ENCODE results near the gene ELN.

ELN gene

GRCh38 chr7:74025730-74026129, 2.2 kb upstream of the ELN start:
- no peak for DNase-seq (ENCODE audit: low read depth)
- peaks cover 51% of the 10 kb centered on the region for H3K4me1 ChIP-seq (ENCODE audit: control insufficient read depth, insufficient read depth, low read length)
- H3K27me3 ChIP-seq (replicated peaks; ENCODE audit: control insufficient read depth, insufficient read depth, low read length), result no peaks in the 10 kb centered on the region

GRCh38 chr7:74026406-74026902, 1.5 kb upstream of the ELN start:
- Histone ChIP-seq H3K9me3 (ENCODE audit: control insufficient read depth, low read length) (no peaks in the 10 kb centered on the region), H3K27me3 (replicated peaks; ENCODE audit: control insufficient read depth, insufficient read depth, low read length) (no peaks in the 10 kb centered on the region), H3K4me1 (ENCODE audit: control insufficient read depth, insufficient read depth, low read length) (peaks cover 59% of the 10 kb centered on the region), H3K36me3 (ENCODE audit: control insufficient read depth, insufficient read depth, low read length, severe bottlenecking) (no peaks in the 10 kb centered on the region), H3K9ac (ENCODE audit: low read length) (peak overlapping the region; percentile 35), H3K4me3 (ENCODE audit: low read length) (no peak overlapping the region)
- DNase-seq (ENCODE audit: low read depth), result no peak

More at GRCh38 chr7:74025730-74026129, 2.2 kb upstream of the ELN start:
- Histone ChIP-seq H3K9ac (ENCODE audit: low read length) (no peak overlapping the region), H3K36me3 (ENCODE audit: control insufficient read depth, insufficient read depth, low read length, severe bottlenecking) (no peaks in the 10 kb centered on the region), H3K4me3 (ENCODE audit: low read length) (no peak overlapping the region), H3K9me3 (ENCODE audit: control insufficient read depth, low read length) (no peaks in the 10 kb centered on the region)

- peak overlapping the region; percentile 71 for H3K9ac ChIP-seq (ENCODE audit: low read length)
- no peaks in the 10 kb centered on the region for H3K36me3 ChIP-seq (ENCODE audit: control insufficient read depth, insufficient read depth, low read length, severe bottlenecking)
- no peak overlapping the region for H3K4me3 ChIP-seq (ENCODE audit: low read length)
- DNase-seq (ENCODE audit: low read depth), result peak; percentile 86
- H3K9me3 ChIP-seq (ENCODE audit: control insufficient read depth, low read length), result no peaks in the 10 kb centered on the region
- peaks cover 64% of the 10 kb centered on the region for H3K4me1 ChIP-seq (ENCODE audit: control insufficient read depth, insufficient read depth, low read length)
- H3K27me3 ChIP-seq (replicated peaks; ENCODE audit: control insufficient read depth, insufficient read depth, low read length), result no peaks in the 10 kb centered on the region
Observed at GRCh38 chr7:74026903-74027682, 880 bp upstream of the ELN start.

GRCh38 chr7:74028321-74028838, 407 bp downstream of the ELN start:
- H3K36me3 ChIP-seq (ENCODE audit: control insufficient read depth, insufficient read depth, low read length, severe bottlenecking), result no peaks in the 10 kb centered on the region
- H3K4me1 ChIP-seq (ENCODE audit: control insufficient read depth, insufficient read depth, low read length), result peaks cover 64% of the 10 kb centered on the region
- peak overlapping the region; percentile 81 for H3K9ac ChIP-seq (ENCODE audit: low read length)
- no peaks in the 10 kb centered on the region for H3K9me3 ChIP-seq (ENCODE audit: control insufficient read depth, low read length)
- peak overlapping the region; percentile 84 for H3K4me3 ChIP-seq (ENCODE audit: low read length)
- no peak for DNase-seq (ENCODE audit: low read depth)
- no peaks in the 10 kb centered on the region for H3K27me3 ChIP-seq (replicated peaks; ENCODE audit: control insufficient read depth, insufficient read depth, low read length)

- DNase-seq (ENCODE audit: low read depth), result no peak
- Histone ChIP-seq H3K4me3 (ENCODE audit: low read length) (peak overlapping the region; percentile 84), H3K9ac (ENCODE audit: low read length) (peak overlapping the region; percentile 81), H3K9me3 (ENCODE audit: control insufficient read depth, low read length) (no peaks in the 10 kb centered on the region), H3K36me3 (ENCODE audit: control insufficient read depth, insufficient read depth, low read length, severe bottlenecking) (no peaks in the 10 kb centered on the region), H3K4me1 (ENCODE audit: control insufficient read depth, insufficient read depth, low read length) (peaks cover 65% of the 10 kb centered on the region), H3K27me3 (replicated peaks; ENCODE audit: control insufficient read depth, insufficient read depth, low read length) (no peaks in the 10 kb centered on the region)
Observed at GRCh38 chr7:74029089-74029785, 1.3 kb downstream of the ELN start.

GRCh38 chr7:74029991-74030415, 2.0 kb downstream of the ELN start:
- H3K27me3 ChIP-seq (replicated peaks; ENCODE audit: control insufficient read depth, insufficient read depth, low read length), result no peaks in the 10 kb centered on the region
- no peak for DNase-seq (ENCODE audit: low read depth)
- peak overlapping the region; percentile 81 for H3K9ac ChIP-seq (ENCODE audit: low read length)
- H3K4me1 ChIP-seq (ENCODE audit: control insufficient read depth, insufficient read depth, low read length), result peaks cover 73% of the 10 kb centered on the region
- no peaks in the 10 kb centered on the region for H3K9me3 ChIP-seq (ENCODE audit: control insufficient read depth, low read length)
- peak overlapping the region; percentile 84 for H3K4me3 ChIP-seq (ENCODE audit: low read length)
- H3K36me3 ChIP-seq (ENCODE audit: control insufficient read depth, insufficient read depth, low read length, severe bottlenecking), result peaks cover 4% of the 10 kb centered on the region

GRCh38 chr7:74030861-74031260, 2.9 kb downstream of the ELN start:
- DNase-seq (ENCODE audit: low read depth), result no peak
- peak overlapping the region; percentile 84 for H3K4me3 ChIP-seq (ENCODE audit: low read length)
- H3K27me3 ChIP-seq (replicated peaks; ENCODE audit: control insufficient read depth, insufficient read depth, low read length), result no peaks in the 10 kb centered on the region
- H3K4me1 ChIP-seq (ENCODE audit: control insufficient read depth, insufficient read depth, low read length), result peaks cover 76% of the 10 kb centered on the region
- no peaks in the 10 kb centered on the region for H3K9me3 ChIP-seq (ENCODE audit: control insufficient read depth, low read length)
- H3K36me3 ChIP-seq (ENCODE audit: control insufficient read depth, insufficient read depth, low read length, severe bottlenecking), result peaks cover 12% of the 10 kb centered on the region
- H3K9ac ChIP-seq (ENCODE audit: low read length), result peak overlapping the region; percentile 81

- H3K36me3 ChIP-seq (ENCODE audit: control insufficient read depth, insufficient read depth, low read length, severe bottlenecking), result peaks cover 19% of the 10 kb centered on the region
- no peaks in the 10 kb centered on the region for H3K9me3 ChIP-seq (ENCODE audit: control insufficient read depth, low read length)
- no peaks in the 10 kb centered on the region for H3K27me3 ChIP-seq (replicated peaks; ENCODE audit: control insufficient read depth, insufficient read depth, low read length)
- peak overlapping the region; percentile 84 for H3K4me3 ChIP-seq (ENCODE audit: low read length)
- H3K4me1 ChIP-seq (ENCODE audit: control insufficient read depth, insufficient read depth, low read length), result peaks cover 72% of the 10 kb centered on the region
- DNase-seq (ENCODE audit: low read depth), result no peak
- H3K9ac ChIP-seq (ENCODE audit: low read length), result peak overlapping the region; percentile 81
Observed at GRCh38 chr7:74031403-74032190, 3.6 kb downstream of the ELN start.

GRCh38 chr7:74032191-74032490, 4.2 kb downstream of the ELN start:
- no peaks in the 10 kb centered on the region for H3K27me3 ChIP-seq (replicated peaks; ENCODE audit: control insufficient read depth, insufficient read depth, low read length)
- peaks cover 66% of the 10 kb centered on the region for H3K4me1 ChIP-seq (ENCODE audit: control insufficient read depth, insufficient read depth, low read length)
- DNase-seq (ENCODE audit: low read depth), result peak; percentile 74
- no peaks in the 10 kb centered on the region for H3K9me3 ChIP-seq (ENCODE audit: control insufficient read depth, low read length)
- peak overlapping the region; percentile 81 for H3K9ac ChIP-seq (ENCODE audit: low read length)
- H3K4me3 ChIP-seq (ENCODE audit: low read length), result peak overlapping the region; percentile 84
- H3K36me3 ChIP-seq (ENCODE audit: control insufficient read depth, insufficient read depth, low read length, severe bottlenecking), result peaks cover 20% of the 10 kb centered on the region

- Histone ChIP-seq H3K4me1 (ENCODE audit: control insufficient read depth, insufficient read depth, low read length) (peaks cover 70% of the 10 kb centered on the region), H3K4me3 (ENCODE audit: low read length) (peak overlapping the region; percentile 84), H3K9ac (ENCODE audit: low read length) (peak overlapping the region; percentile 81), H3K36me3 (ENCODE audit: control insufficient read depth, insufficient read depth, low read length, severe bottlenecking) (peaks cover 25% of the 10 kb centered on the region), H3K27me3 (replicated peaks; ENCODE audit: control insufficient read depth, insufficient read depth, low read length) (no peaks in the 10 kb centered on the region), H3K9me3 (ENCODE audit: control insufficient read depth, low read length) (no peaks in the 10 kb centered on the region)
- peak; percentile 18 for DNase-seq (ENCODE audit: low read depth)
Observed at GRCh38 chr7:74032624-74033371, 4.8 kb downstream of the ELN start.

All from adipocyte (in vitro differentiated cells).